Right lobe of liver (tissue), 4 donors: ENCODE results near the gene POLR2J.

Source experiments
- POLR2A ChIP-seq: fragments of 450-650 bp; IDR thresholded peaks from one replicate; pipeline ENCODE4 v1.6.1; 2017; ENCODE audit warnings: antibody characterized with exemption, mild to moderate bottlenecking
- TF ChIP-seq, protein P1 (sequence below), 4 donors: fragments of 200-600 bp in 3 of 4; fragments of 450-650 bp in 1 of 4; IDR thresholded peaks; one replicate each; pipeline versions ENCODE4 v1.5.1 to v1.8.0; 2016 to 2022; ENCODE audit warnings: antibody characterized with exemption in 4 of 4, mild to moderate bottlenecking in 2 of 4
- donor health status: DM: no; HTN: no; CAD: no.
- donor health status: DM: no; HTN: no; CAD: no.
- donor health status: DM: no; HTN: yes; CAD: no.

DNA sequence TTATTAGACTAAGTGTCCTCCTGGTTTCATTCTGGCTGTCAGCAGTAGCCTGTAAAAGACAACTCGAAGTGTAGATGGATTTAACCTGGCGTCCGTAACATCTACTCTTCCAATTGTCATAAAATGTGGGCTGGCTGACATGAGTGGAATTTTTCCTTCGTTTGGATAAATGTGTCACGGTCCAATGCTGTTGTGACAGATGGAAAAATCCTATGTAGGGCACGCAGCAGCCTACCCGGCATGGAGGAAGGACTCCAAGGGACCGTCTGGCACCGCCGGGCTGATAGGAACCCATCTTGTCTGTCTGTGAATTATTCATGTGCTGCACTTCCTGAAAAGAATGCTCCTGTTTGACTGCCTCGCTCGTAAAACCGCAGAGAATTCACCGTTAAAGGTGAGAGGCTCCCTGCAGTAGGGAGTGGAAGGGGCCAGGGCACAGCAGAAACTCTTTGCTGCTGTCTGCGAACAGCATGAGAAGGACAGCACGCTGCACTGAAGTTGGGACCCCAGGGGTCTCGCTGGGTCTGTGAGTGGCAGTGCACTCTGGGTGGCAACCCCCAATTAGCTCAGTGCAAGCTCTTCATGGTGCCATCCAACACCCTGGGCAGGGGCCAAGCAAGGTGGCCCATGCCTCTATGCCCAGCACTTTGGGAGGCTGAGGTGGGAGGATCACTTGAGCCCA, 47.0 kb downstream of the POLR2J start:
- TF ChIP-seq, protein P1, sequence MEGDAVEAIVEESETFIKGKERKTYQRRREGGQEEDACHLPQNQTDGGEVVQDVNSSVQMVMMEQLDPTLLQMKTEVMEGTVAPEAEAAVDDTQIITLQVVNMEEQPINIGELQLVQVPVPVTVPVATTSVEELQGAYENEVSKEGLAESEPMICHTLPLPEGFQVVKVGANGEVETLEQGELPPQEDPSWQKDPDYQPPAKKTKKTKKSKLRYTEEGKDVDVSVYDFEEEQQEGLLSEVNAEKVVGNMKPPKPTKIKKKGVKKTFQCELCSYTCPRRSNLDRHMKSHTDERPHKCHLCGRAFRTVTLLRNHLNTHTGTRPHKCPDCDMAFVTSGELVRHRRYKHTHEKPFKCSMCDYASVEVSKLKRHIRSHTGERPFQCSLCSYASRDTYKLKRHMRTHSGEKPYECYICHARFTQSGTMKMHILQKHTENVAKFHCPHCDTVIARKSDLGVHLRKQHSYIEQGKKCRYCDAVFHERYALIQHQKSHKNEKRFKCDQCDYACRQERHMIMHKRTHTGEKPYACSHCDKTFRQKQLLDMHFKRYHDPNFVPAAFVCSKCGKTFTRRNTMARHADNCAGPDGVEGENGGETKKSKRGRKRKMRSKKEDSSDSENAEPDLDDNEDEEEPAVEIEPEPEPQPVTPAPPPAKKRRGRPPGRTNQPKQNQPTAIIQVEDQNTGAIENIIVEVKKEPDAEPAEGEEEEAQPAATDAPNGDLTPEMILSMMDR (IDR thresholded peaks at IDR 0.05): no peak
- TF ChIP-seq POLR2A: no peak
